ENCODE results near the gene ERGIC1. TPM values are rescaled to one million over a fixed set of nuclear protein-coding genes. Genes with fewer than 3 reads are reported as not detected.

The ERGIC1 gene
- total and polyA plus RNA-seq, 2 of the 13 experiments (the other 11 are each of a cell fraction or from before 2014, with no cell fraction given) = 78.5 to 184 TPM

- Histone ChIP-seq H3K27me3 (ENCODE audit: control insufficient read depth in 1 of 2, insufficient read depth in 2 of 2, low read length in 2 of 2) (no peaks in the 10 kb centered on the region; a peak in 1 of 5 replicates), H3K4me1 (ENCODE audit: insufficient read depth, low read length) (peaks cover 50% of the 10 kb centered on the region), H3K9me3 (ENCODE audit: low read length) (no peaks in the 10 kb centered on the region), H3K27ac (ENCODE audit: extremely low read length, insufficient read depth, low read length) (no peak overlapping the region), H2AFZ (ENCODE audit: low read length) (no peak overlapping the region), H3K4me2 (ENCODE audit: low read depth, low read length) (no peak overlapping the region), H3K79me2 (ENCODE audit: insufficient read depth, low read length) (peaks cover 89% of the 10 kb centered on the region), H3K4me3 (replicated peaks in 1 of 3; ENCODE audit: insufficient read depth in 1 of 3, low read depth in 2 of 3, low read length in 3 of 3) (no peak overlapping the region), H3K36me3 (replicated peaks in 1 of 2; ENCODE audit: control insufficient read depth in 1 of 2, insufficient read depth in 2 of 2, low read length in 2 of 2) (peaks cover 7 to 24% of the 10 kb centered on the region in 2 experiments), H4K20me1 (ENCODE audit: insufficient read depth, low read length) (peaks cover 20% of the 10 kb centered on the region; the same call in 1 of the 2 replicates), H3K9ac (ENCODE audit: insufficient read depth, low read depth, low read length) (no peak overlapping the region)
- peak; percentile 33 for DNase-seq (ENCODE audit: low spot score)
- CTCF ChIA-PET (ENCODE audit: low intra/inter-chr PET ratio, low total read pairs) = no interaction called here
- intact Hi-C loops (cut with micrococcal nuclease; ENCODE audit: unreplicated experiment) (no loop called here), in situ Hi-C loops (cut with HindIII; ENCODE audit: extremely low pct_ligation_motif_present, low pct_unique_long_range_greater_than_20kb) (no loop called here)
- no TSS peak for BruUV-seq (replicated peaks)
- no peak for FAIRE-seq
- peak; percentile 26; the same call in 1 of the 3 replicates for ATAC-seq
- POLR2A ChIA-PET = interaction anchor here (1.1 to 1.6 kb wide), 5 partner anchors 12 to 68 kb away, joined by 3 to 7 read pairs (median 3); partner anchors contain the start of gene DUSP1
- 84% methylated on average over 13 of the region's 13 CpGs for WGBS (ENCODE audit: low lambda C conversion rate)
- TF ChIP-seq ZNF484 (CRISPR knock-in tag; IDR thresholded peaks at IDR 0.05; ENCODE audit: borderline replicate concordance, low read depth) (no peak), TEAD3 (CRISPR knock-in tag; optimal IDR thresholded peaks at IDR 0.05; ENCODE audit: borderline replicate concordance) (peak; percentile 68), NR1H2 (CRISPR knock-in tag; IDR thresholded peaks at IDR 0.05; ENCODE audit: borderline replicate concordance, low read depth) (no peak), ZBTB44 (CRISPR knock-in tag; IDR thresholded peaks at IDR 0.05) (no peak), PCBP1 (IDR thresholded peaks at IDR 0.05; ENCODE audit: borderline replicate concordance, low read depth, low read length) (no peak), ZBTB33 (CRISPR knock-in tag; IDR thresholded peaks at IDR 0.05) (peak; percentile 87), ARID2 (CRISPR knock-in tag; IDR thresholded peaks at IDR 0.05; ENCODE audit: borderline replicate concordance) (no peak), ZFP82 (CRISPR knock-in tag; IDR thresholded peaks at IDR 0.05; ENCODE audit: borderline replicate concordance) (no peak), STAT5B (CRISPR knock-in tag; IDR thresholded peaks at IDR 0.05) (no peak), ZSCAN9 (CRISPR knock-in tag; IDR thresholded peaks at IDR 0.05; ENCODE audit: borderline replicate concordance) (no peak), ZNF441 (CRISPR knock-in tag; IDR thresholded peaks at IDR 0.05; ENCODE audit: borderline replicate concordance) (no peak), HMGA1 (CRISPR knock-in tag; conservative IDR thresholded peaks at IDR 0.05) (no peak), GFI1 (CRISPR knock-in tag; IDR thresholded peaks at IDR 0.05; ENCODE audit: borderline replicate concordance) (no peak), RBM22 (optimal IDR thresholded peaks at IDR 0.05; ENCODE audit: low read length) (no peak), HNF1A (IDR thresholded peaks at IDR 0.05; ENCODE audit: low read depth) (no peak), HNF1A (CRISPR knock-in tag; IDR thresholded peaks at IDR 0.05; ENCODE audit: borderline replicate concordance) (no peak), ZBTB38 (CRISPR knock-in tag; IDR thresholded peaks at IDR 0.05) (0 out of 2 replicates have a peak, but pooled peaks have one; percentile 43)
Measured at GRCh38 chr5:172839669-172840431, 5.8 kb downstream of the ERGIC1 start.
